H9 (cell line): ENCODE measurements around the gene PNKD. TPM values are rescaled to one million over a fixed set of nuclear protein-coding genes. Genes with fewer than 3 reads are reported as not detected.

ENCODE experiments used
- DNase-seq: peaks from one replicate; pipeline ENCODE4 v3.0.0-alpha.2; 2017
- H2AFZ ChIP-seq: one replicate; pipeline ENCODE4 v1.6.1; 2013; ENCODE audit warnings: mild to moderate bottlenecking, low read length, control low read depth, moderate library complexity
- H2AK5ac ChIP-seq: 2 replicates; pipeline ENCODE4 v1.6.1; 2013; ENCODE audit warnings: low read length, control low read depth, mixed read lengths; ENCODE audit not compliant: insufficient read length
- H2BK120ac ChIP-seq: one replicate; pipeline ENCODE4 v1.6.1; 2013; ENCODE audit warnings: low read depth, mild to moderate bottlenecking, low read length, control low read depth, inconsistent platforms; ENCODE audit not compliant: poor library complexity, severe bottlenecking
- H2BK12ac ChIP-seq: 2 replicates; pipeline ENCODE4 v1.6.1; 2013; ENCODE audit warnings: low read length, control low read depth, mixed read lengths, low read depth; ENCODE audit not compliant: insufficient read length
- H2BK15ac ChIP-seq: 2 replicates; pipeline ENCODE4 v1.6.1; 2013; ENCODE audit warnings: low read depth, low read length, control low read depth
- H2BK20ac ChIP-seq: one replicate; pipeline ENCODE4 v1.6.1; 2013; ENCODE audit warnings: low read depth, mild to moderate bottlenecking, low read length, control low read depth, inconsistent platforms; ENCODE audit not compliant: poor library complexity, severe bottlenecking
- H2BK5ac ChIP-seq: 2 replicates; pipeline ENCODE4 v1.6.1; 2013; ENCODE audit warnings: low read length, control low read depth, mixed read lengths; ENCODE audit not compliant: insufficient read length
- H3K14ac ChIP-seq: 2 replicates; pipeline ENCODE4 v1.6.1; 2013; ENCODE audit warnings: low read length, control low read depth; ENCODE audit not compliant: insufficient read depth
- H3K18ac ChIP-seq: 2 replicates; pipeline ENCODE4 v1.6.1; 2013; ENCODE audit warnings: low read depth, mild to moderate bottlenecking, mixed read lengths, low read length, control low read depth; ENCODE audit not compliant: insufficient read length
- H3K23ac ChIP-seq: 2 replicates; pipeline ENCODE4 v1.6.1; 2013; ENCODE audit warnings: low read length, control low read depth, mixed read lengths, low read depth; ENCODE audit not compliant: insufficient read length
- H3K23me2 ChIP-seq: 2 replicates; pipeline ENCODE4 v1.6.1; 2013; ENCODE audit warnings: low read depth, mild to moderate bottlenecking, mixed read lengths, low read length, control low read depth; ENCODE audit not compliant: insufficient read length, poor library complexity, severe bottlenecking
- H3K27ac ChIP-seq: 2 replicates; pipeline ENCODE4 v1.5.1; 2013; ENCODE audit warnings: low read length, control low read depth, mixed read lengths, low read depth; ENCODE audit not compliant: insufficient read length
- H3K27me3 ChIP-seq: 2 replicates; pipeline ENCODE4 v1.6.1; 2013; ENCODE audit warnings: low read length, control low read depth, inconsistent platforms; ENCODE audit not compliant: insufficient read depth
- H3K4ac ChIP-seq: 2 replicates; pipeline ENCODE4 v1.6.1; 2013; ENCODE audit warnings: low read depth, mild to moderate bottlenecking, control low read depth, inconsistent platforms, low read length, moderate library complexity
- H3K4me1 ChIP-seq: 2 replicates; pipeline ENCODE4 v1.6.1; 2013; ENCODE audit warnings: low read length, control low read depth, inconsistent platforms; ENCODE audit not compliant: insufficient read depth
- H3K4me2 ChIP-seq: 2 replicates; pipeline ENCODE4 v1.6.1; 2013; ENCODE audit warnings: low read length, control low read depth, mixed read lengths; ENCODE audit not compliant: insufficient read length, insufficient read depth
- H3K56ac ChIP-seq: 2 replicates; pipeline ENCODE4 v1.6.1; 2013; ENCODE audit warnings: low read depth, mild to moderate bottlenecking, mixed read lengths, low read length, control low read depth; ENCODE audit not compliant: insufficient read length
- H3K79me1 ChIP-seq: 2 replicates; pipeline ENCODE4 v1.6.1; 2013; ENCODE audit warnings: low read depth, mild to moderate bottlenecking, moderate library complexity, low read length, control low read depth, inconsistent platforms; ENCODE audit not compliant: insufficient read depth, poor library complexity, severe bottlenecking
- H3K79me2 ChIP-seq: 2 replicates; pipeline ENCODE4 v1.6.1; 2013; ENCODE audit warnings: low read length, control low read depth, inconsistent platforms; ENCODE audit not compliant: insufficient read depth
- H3K9ac ChIP-seq: 2 replicates; pipeline ENCODE4 v1.6.1; 2013; ENCODE audit warnings: low read length, control low read depth, mixed read lengths; ENCODE audit not compliant: insufficient read length; ENCODE audit errors: extremely low read depth
- H3K9me3 ChIP-seq: one replicate; pipeline ENCODE4 v1.6.1; 2013; ENCODE audit warnings: low read depth, low read length, inconsistent platforms; ENCODE audit not compliant: control insufficient read depth
- H3T11ph ChIP-seq: one replicate; pipeline ENCODE4 v1.6.1; 2013; ENCODE audit warnings: mild to moderate bottlenecking, low read length, control low read depth, inconsistent platforms
- H4K20me1 ChIP-seq: one replicate; pipeline ENCODE4 v1.6.1; 2013; ENCODE audit not compliant: control insufficient read depth, insufficient read length, insufficient read depth
- H4K5ac ChIP-seq: 2 replicates; pipeline ENCODE4 v1.6.1; 2013; ENCODE audit warnings: low read depth, mild to moderate bottlenecking, mixed read lengths, low read length, control low read depth; ENCODE audit not compliant: insufficient read length
- H4K8ac ChIP-seq: replicated peaks from 2 replicates; pipeline ENCODE4 v1.6.1; 2013; ENCODE audit warnings: low read length, control low read depth, mixed read lengths, low read depth; ENCODE audit not compliant: insufficient read length
- H4K91ac ChIP-seq: 2 replicates; pipeline ENCODE4 v1.6.1; 2013; ENCODE audit warnings: low read depth, mild to moderate bottlenecking, moderate library complexity, mixed read lengths, low read length, control low read depth; ENCODE audit not compliant: insufficient read length
- H3K27ac Mint-ChIP-seq, 3 experiments: 2 replicates in 2 of 3; 3 replicates in 1 of 3; pipeline ENCODE4 v1.8.0; 2020 to 2021; ENCODE audit warnings: mixed read lengths in 3 of 3, mild to moderate bottlenecking in 1 of 3, moderate library complexity in 1 of 3
- H3K27me3 Mint-ChIP-seq: 2 replicates; pipeline ENCODE4 v1.8.0; 2021; ENCODE audit warnings: low read depth, mild to moderate bottlenecking, moderate library complexity, mixed read lengths
- H3K36me3 Mint-ChIP-seq, 3 experiments: 2 replicates in 2 of 3; 3 replicates in 1 of 3; pipeline ENCODE4 v1.8.0; 2020 to 2021; ENCODE audit warnings: low read depth in 3 of 3, mixed read lengths in 3 of 3; ENCODE audit not compliant: insufficient read depth in 1 of 3
- H3K4me1 Mint-ChIP-seq, 2 experiments: 2 replicates each; pipeline ENCODE4 v1.8.0; 2020; ENCODE audit warnings: mixed read lengths in 2 of 2
- H3K4me3 Mint-ChIP-seq, 2 experiments: 2 replicates in 1 of 2; 3 replicates in 1 of 2; pipeline ENCODE4 v1.8.0; 2020 to 2021; ENCODE audit warnings: mild to moderate bottlenecking in 2 of 2, mixed read lengths in 2 of 2, moderate library complexity in 1 of 2
- H3K9me3 Mint-ChIP-seq, 2 experiments: 2 replicates in 1 of 2; 3 replicates in 1 of 2; pipeline ENCODE4 v1.8.0; 2020; ENCODE audit warnings: mild to moderate bottlenecking in 2 of 2, mixed read lengths in 2 of 2, moderate library complexity in 1 of 2
- WGBS: extraction: QIAGEN DNeasy Blood & Tissue Kit; methylation state at CpG from one replicate; pipeline ENCODE4 v1.1.7; 2013; ENCODE audit warnings: missing lambda C conversion rate, low lambda C conversion rate, mixed read lengths; ENCODE audit not compliant: insufficient read length; ENCODE audit errors: extremely low coverage; 5-methylcytosine and 5-hydroxymethylcytosine counted together
- total RNA-seq: library from RNA; stranded (reverse); gene quantifications from 2 replicates; pipeline ENCODE4 v1.2.1, GENCODE V29; 2021
- TF ChIP-seq, protein P1 (sequence below): fragments of 200-600 bp; sonication (generic); conservative IDR thresholded peaks from 3 replicates; pipeline ENCODE4 v1.8.0; 2021; ENCODE audit warnings: antibody characterized with exemption, mild to moderate bottlenecking

Gene PNKD
- total RNA-seq, 1 experiment from 2014 or later, result 31.6 TPM

DNA sequence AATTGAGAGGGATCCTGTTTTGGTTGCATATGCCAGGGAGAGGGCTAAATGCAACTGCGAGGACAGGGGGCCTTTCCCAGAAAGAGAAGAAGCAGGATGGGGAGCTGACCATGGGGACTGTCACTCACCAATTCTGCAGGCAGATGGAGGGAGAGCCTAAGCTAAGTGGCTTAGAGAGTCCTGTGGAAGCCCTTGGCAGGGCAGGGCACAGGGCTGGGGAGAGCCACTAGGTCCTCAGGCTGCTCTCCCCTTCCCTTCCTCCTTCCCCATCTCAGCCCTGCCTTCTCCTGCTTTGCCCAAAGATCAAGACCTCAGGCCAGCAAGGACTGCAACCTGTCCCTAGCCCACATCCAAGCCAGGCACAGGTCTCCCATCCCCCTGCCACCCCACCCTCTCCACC is 62.0 kb downstream of the PNKD start:
- Histone ChIP-seq H3K27ac (no peak overlapping the region), H3K14ac (no peak overlapping the region), H3K23me2 (no peaks in the 10 kb centered on the region), H2AFZ (no peak overlapping the region), H3K23ac (no peak overlapping the region), H3K4ac (no peak overlapping the region), H2BK20ac (no peak overlapping the region), H3K4me1 (no peaks in the 10 kb centered on the region; the same call in 1 of the 2 replicates), H3K27me3 (no peaks in the 10 kb centered on the region), H4K20me1 (no peaks in the 10 kb centered on the region), H4K5ac (no peak overlapping the region), H4K8ac (no peak overlapping the region), H3K9me3 (no peaks in the 10 kb centered on the region), H3T11ph (no peak overlapping the region), H3K56ac (no peak overlapping the region), H2BK120ac (no peak overlapping the region), H3K79me2 (no peaks in the 10 kb centered on the region), H3K18ac (no peak overlapping the region), H2BK12ac (no peak overlapping the region), H2BK5ac (no peak overlapping the region), H3K4me2 (no peak overlapping the region), H2AK5ac (no peak overlapping the region), H2BK15ac (no peak overlapping the region), H4K91ac (no peak overlapping the region), H3K79me1 (no peaks in the 10 kb centered on the region), H3K9ac (no peak overlapping the region)
- Mint-ChIP-seq H3K4me1 (peaks cover 21 to 32% of the 10 kb centered on the region in 2 experiments), H3K27me3 (no peaks in the 10 kb centered on the region), H3K4me3 (no peak overlapping the region), H3K9me3 (no peaks in the 10 kb centered on the region), H3K27ac (peak overlapping the region in 2 of 3 experiments; percentile 85 to 91; a peak in 4 of 7 replicates), H3K36me3 (no peaks in the 10 kb centered on the region)
- DNase-seq, result no peak
- TF ChIP-seq, protein P1, sequence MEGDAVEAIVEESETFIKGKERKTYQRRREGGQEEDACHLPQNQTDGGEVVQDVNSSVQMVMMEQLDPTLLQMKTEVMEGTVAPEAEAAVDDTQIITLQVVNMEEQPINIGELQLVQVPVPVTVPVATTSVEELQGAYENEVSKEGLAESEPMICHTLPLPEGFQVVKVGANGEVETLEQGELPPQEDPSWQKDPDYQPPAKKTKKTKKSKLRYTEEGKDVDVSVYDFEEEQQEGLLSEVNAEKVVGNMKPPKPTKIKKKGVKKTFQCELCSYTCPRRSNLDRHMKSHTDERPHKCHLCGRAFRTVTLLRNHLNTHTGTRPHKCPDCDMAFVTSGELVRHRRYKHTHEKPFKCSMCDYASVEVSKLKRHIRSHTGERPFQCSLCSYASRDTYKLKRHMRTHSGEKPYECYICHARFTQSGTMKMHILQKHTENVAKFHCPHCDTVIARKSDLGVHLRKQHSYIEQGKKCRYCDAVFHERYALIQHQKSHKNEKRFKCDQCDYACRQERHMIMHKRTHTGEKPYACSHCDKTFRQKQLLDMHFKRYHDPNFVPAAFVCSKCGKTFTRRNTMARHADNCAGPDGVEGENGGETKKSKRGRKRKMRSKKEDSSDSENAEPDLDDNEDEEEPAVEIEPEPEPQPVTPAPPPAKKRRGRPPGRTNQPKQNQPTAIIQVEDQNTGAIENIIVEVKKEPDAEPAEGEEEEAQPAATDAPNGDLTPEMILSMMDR, result no peak
- WGBS, result no CpG with 5 or more reads among the region's 1 CpG
